Mucosa of descending colon (tissue), 3 donors: Measurements from ENCODE around the gene GOLGA7B. TPM values are rescaled to one million over a fixed set of nuclear protein-coding genes. Genes with fewer than 3 reads are reported as not detected.

Source experiments
- ATAC-seq: fragments of 200-7000 bp; cut with Tn5 transposase; one replicate; pipeline ENCODE4 v1.9.1; 2020; ENCODE audit warnings: mild to moderate bottlenecking, moderate library complexity
- DNase-seq, 3 donors: peaks; one replicate each; pipeline ENCODE4 v3.0.0-alpha.2; 2020
- H3K36me3 ChIP-seq: fragments of 200-600 bp; one replicate; pipeline ENCODE4 v1.8.0; 2021; ENCODE audit warnings: low read depth, mild to moderate bottlenecking
- H3K4me1 ChIP-seq: fragments of 200-600 bp; one replicate; pipeline ENCODE4 v1.8.0; 2021; ENCODE audit warnings: low read depth, mild to moderate bottlenecking
- H3K4me3 ChIP-seq: fragments of 200-600 bp; one replicate; pipeline ENCODE4 v1.8.0; 2021; ENCODE audit warnings: mild to moderate bottlenecking
- H3K9me3 ChIP-seq: fragments of 200-600 bp; one replicate; pipeline ENCODE4 v1.8.0; 2021; ENCODE audit warnings: mild to moderate bottlenecking
- CTCF ChIP-seq: fragments of 200-600 bp; IDR thresholded peaks from one replicate; pipeline ENCODE4 v1.8.0; 2022; ENCODE audit warnings: antibody characterized with exemption, mild to moderate bottlenecking
- intact Hi-C, 2 donors: fragments of 100-400 bp; cut with DNase I in 1 of 2; cut with micrococcal nuclease in 1 of 2; formaldehyde crosslinking; loops; one replicate each; pipeline versions ENCODE4 v1.11.0 to v1.11.1; 2022; cut with DNase I, micrococcal nuclease
- total RNA-seq, 3 donors: library from RNA; stranded (reverse); fragmentation: NEBNext Ultra II Directional in 2 of 3; extraction: Animal tissue kit (Norgen Biotek cat#: 25700) in 2 of 3; gene quantifications; one replicate each; pipeline versions ENCODE4 v1.2.1 to v1.2.4, GENCODE V29; 2021 to 2023
- donor health status: DM: no; HTN: no; CAD: no; lungs with moderate emphysema.
- donor health status: DM: no; HTN: no; CAD: no.
- donor health status: DM: no; HTN: yes; CAD: no.

GOLGA7B gene
- total RNA-seq, 3 donors from 2014 or later, result 0.29 to 0.92 (median 0.63) TPM

- intact Hi-C loops, result no loop called here
- Histone ChIP-seq H3K36me3 (no peaks in the 10 kb centered on the region), H3K9me3 (no peaks in the 10 kb centered on the region), H3K4me3 (no peak overlapping the region), H3K4me1 (peaks cover 4% of the 10 kb centered on the region)
- no peak for TF ChIP-seq CTCF
- no peak for ATAC-seq
- DNase-seq, result no peak
Observed at GRCh38 chr10:97852840-97853405, 3.3 kb downstream of the GOLGA7B start.

- TF ChIP-seq CTCF, result no peak
- peak; percentile 47 for ATAC-seq
- intact Hi-C loops, result no loop called here
- Histone ChIP-seq H3K9me3 (no peaks in the 10 kb centered on the region), H3K4me1 (peaks cover 4% of the 10 kb centered on the region), H3K4me3 (no peak overlapping the region), H3K36me3 (no peaks in the 10 kb centered on the region)
- DNase-seq, result no peak
Observed at GRCh38 chr10:97854743-97855142, 5.1 kb downstream of the GOLGA7B start.

- no peaks in the 10 kb centered on the region for H3K36me3 ChIP-seq
- no peak for TF ChIP-seq CTCF
- no peaks in the 10 kb centered on the region for H3K9me3 ChIP-seq
- ATAC-seq (no peak), DNase-seq (no peak)
- no peak overlapping the region for H3K4me3 ChIP-seq
- intact Hi-C loops, result no loop called here
- H3K4me1 ChIP-seq, result no peaks in the 10 kb centered on the region
Observed at GRCh38 chr10:97858001-97858439, 8.4 kb downstream of the GOLGA7B start.

GRCh38 chr10:97861097-97861750 lies 11.6 kb downstream of the GOLGA7B start:
- no peak for TF ChIP-seq CTCF
- H3K9me3 ChIP-seq, result no peaks in the 10 kb centered on the region
- no peak for DNase-seq
- ATAC-seq, result peak; percentile 11
- H3K4me1 ChIP-seq, result no peaks in the 10 kb centered on the region
- H3K36me3 ChIP-seq, result no peaks in the 10 kb centered on the region
- H3K4me3 ChIP-seq, result no peak overlapping the region
- intact Hi-C loops, result no loop called here

- Histone ChIP-seq H3K4me3 (no peak overlapping the region), H3K36me3 (no peaks in the 10 kb centered on the region), H3K9me3 (no peaks in the 10 kb centered on the region), H3K4me1 (no peaks in the 10 kb centered on the region)
- ATAC-seq (no peak), DNase-seq (no peak)
- TF ChIP-seq CTCF, result no peak
- intact Hi-C loops, result no loop called here
Observed at GRCh38 chr10:97861924-97862323, 12.3 kb downstream of the GOLGA7B start.
